Measurements from ENCODE around the gene EIPR1. TPM values are rescaled to one million over a fixed set of nuclear protein-coding genes. Genes with fewer than 3 reads are reported as not detected.

The EIPR1 gene
- total RNA-seq, 1 experiment from 2014 or later: 36.9 TPM

DNA sequence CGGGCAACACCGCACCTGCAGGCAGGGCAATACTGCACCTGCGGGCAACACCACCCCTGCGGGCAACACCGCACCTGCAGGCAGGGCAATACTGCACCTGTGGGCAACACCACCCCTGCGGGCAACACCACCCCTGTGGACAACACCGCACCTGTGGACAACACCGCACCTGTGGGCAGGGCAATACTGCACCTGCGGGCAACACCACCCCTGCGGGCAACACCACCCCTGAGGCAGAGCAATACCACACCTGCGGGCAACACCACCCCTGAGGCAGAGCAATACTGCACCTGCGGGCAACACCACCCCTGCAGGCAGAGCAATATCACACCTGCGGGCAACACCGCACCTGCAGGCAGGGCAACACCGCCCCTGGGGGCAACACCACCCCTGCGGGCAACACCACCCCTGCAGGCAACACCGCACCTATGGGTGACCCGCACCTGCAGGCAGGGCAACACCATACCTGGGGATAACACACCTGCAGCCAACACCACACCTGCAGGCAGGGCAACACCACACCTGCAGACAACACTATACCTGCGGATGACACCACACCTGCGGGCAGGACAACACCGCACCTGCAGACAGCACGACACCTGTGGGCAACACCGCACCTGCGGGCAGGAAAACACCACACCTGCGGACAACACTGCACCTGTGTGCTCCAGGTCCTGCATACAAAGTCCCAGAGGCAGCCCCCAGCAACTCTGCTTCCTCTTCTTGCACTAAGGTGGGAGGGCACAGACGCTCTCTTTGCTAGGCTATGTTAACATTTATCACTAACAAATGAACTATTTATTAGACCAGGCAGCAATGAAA is 57.7 kb downstream of the EIPR1 start:
- TF ChIP-seq, protein P1, sequence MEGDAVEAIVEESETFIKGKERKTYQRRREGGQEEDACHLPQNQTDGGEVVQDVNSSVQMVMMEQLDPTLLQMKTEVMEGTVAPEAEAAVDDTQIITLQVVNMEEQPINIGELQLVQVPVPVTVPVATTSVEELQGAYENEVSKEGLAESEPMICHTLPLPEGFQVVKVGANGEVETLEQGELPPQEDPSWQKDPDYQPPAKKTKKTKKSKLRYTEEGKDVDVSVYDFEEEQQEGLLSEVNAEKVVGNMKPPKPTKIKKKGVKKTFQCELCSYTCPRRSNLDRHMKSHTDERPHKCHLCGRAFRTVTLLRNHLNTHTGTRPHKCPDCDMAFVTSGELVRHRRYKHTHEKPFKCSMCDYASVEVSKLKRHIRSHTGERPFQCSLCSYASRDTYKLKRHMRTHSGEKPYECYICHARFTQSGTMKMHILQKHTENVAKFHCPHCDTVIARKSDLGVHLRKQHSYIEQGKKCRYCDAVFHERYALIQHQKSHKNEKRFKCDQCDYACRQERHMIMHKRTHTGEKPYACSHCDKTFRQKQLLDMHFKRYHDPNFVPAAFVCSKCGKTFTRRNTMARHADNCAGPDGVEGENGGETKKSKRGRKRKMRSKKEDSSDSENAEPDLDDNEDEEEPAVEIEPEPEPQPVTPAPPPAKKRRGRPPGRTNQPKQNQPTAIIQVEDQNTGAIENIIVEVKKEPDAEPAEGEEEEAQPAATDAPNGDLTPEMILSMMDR (IDR thresholded peaks at IDR 0.05; ENCODE audit: insufficient read depth in 1 of 2, low read depth in 1 of 2, low read length in 1 of 2, severe bottlenecking in 1 of 2, unreplicated experiment in 1 of 2): no peak
- CTCF ChIA-PET: no interaction called here
- Histone ChIP-seq H3K9me3 (no peaks in the 10 kb centered on the region), H3K4me1 (peaks cover 6% of the 10 kb centered on the region), H3K27me3 (replicated peaks; ENCODE audit: control insufficient read depth, insufficient read depth, low read length) (no peaks in the 10 kb centered on the region), H3K4me3 (ENCODE audit: low read depth, low read length) (no peak overlapping the region), H3K36me3 (ENCODE audit: control insufficient read depth, insufficient read depth, low read length) (no peaks in the 10 kb centered on the region; the same call in 1 of the 2 replicates)
- H3K4me1 Mint-ChIP-seq (ENCODE audit: low read depth, unreplicated experiment): peaks cover 2% of the 10 kb centered on the region
- intact Hi-C loops (cut with micrococcal nuclease; ENCODE audit: unreplicated experiment): no loop called here
- no peak for DNase-seq
- H3K36me3 Mint-ChIP-seq (ENCODE audit: insufficient read depth, unreplicated experiment): peaks cover 6% of the 10 kb centered on the region
- POLR2A ChIA-PET: no interaction called here
- no peak overlapping the region for H3K27ac Mint-ChIP-seq (ENCODE audit: unreplicated experiment)
- no TSS peak for BruUV-seq (replicated peaks)
- no peaks in the 10 kb centered on the region for H3K9me3 Mint-ChIP-seq (ENCODE audit: unreplicated experiment)
- no peak overlapping the region for H3K4me3 Mint-ChIP-seq (ENCODE audit: unreplicated experiment)
- H3K27me3 Mint-ChIP-seq (ENCODE audit: insufficient read depth, unreplicated experiment): no peaks in the 10 kb centered on the region

DNA sequence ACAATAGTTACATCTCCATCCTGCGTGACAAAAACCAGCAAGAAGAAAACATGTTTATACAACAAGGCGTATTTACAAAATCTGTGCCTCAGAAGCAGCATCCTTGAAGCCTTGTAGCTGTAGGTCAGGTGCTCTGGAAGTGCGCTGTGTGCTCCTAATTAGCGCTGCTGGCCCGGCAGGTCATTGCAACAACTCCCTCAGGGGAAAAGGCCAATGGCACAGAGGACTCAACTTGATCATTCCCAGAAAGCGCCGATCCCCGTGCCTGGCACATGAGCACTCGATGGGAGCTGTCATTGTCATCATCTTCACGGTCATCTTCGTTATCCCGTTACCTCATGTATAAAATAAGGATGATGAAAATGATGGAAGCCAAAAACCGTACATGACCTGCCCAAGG is 58.5 kb downstream of the EIPR1 start:
- TF ChIP-seq, protein P1 (IDR thresholded peaks at IDR 0.05; ENCODE audit: insufficient read depth in 1 of 2, low read depth in 1 of 2, low read length in 1 of 2, severe bottlenecking in 1 of 2, unreplicated experiment in 1 of 2): no peak
- H3K4me3 ChIP-seq (ENCODE audit: low read depth, low read length): no peak overlapping the region
- no peak overlapping the region for H3K4me3 Mint-ChIP-seq (ENCODE audit: unreplicated experiment)
- H3K4me1 ChIP-seq: no peaks in the 10 kb centered on the region
- intact Hi-C loops (cut with micrococcal nuclease; ENCODE audit: unreplicated experiment): no loop called here
- H3K27me3 ChIP-seq (replicated peaks; ENCODE audit: control insufficient read depth, insufficient read depth, low read length): no peaks in the 10 kb centered on the region
- H3K27me3 Mint-ChIP-seq (ENCODE audit: insufficient read depth, unreplicated experiment): no peaks in the 10 kb centered on the region
- CTCF ChIA-PET: no interaction called here
- DNase-seq: no peak
- no peaks in the 10 kb centered on the region for H3K9me3 Mint-ChIP-seq (ENCODE audit: unreplicated experiment)
- POLR2A ChIA-PET: no interaction called here
- H3K9me3 ChIP-seq: no peaks in the 10 kb centered on the region
- peaks cover 5% of the 10 kb centered on the region for H3K36me3 Mint-ChIP-seq (ENCODE audit: insufficient read depth, unreplicated experiment)
- no TSS peak for BruUV-seq (replicated peaks)
- no peaks in the 10 kb centered on the region for H3K4me1 Mint-ChIP-seq (ENCODE audit: low read depth, unreplicated experiment)
- no peak overlapping the region for H3K27ac Mint-ChIP-seq (ENCODE audit: unreplicated experiment)
- H3K36me3 ChIP-seq (ENCODE audit: control insufficient read depth, insufficient read depth, low read length): no peaks in the 10 kb centered on the region; the same call in 1 of the 2 replicates

DNA sequence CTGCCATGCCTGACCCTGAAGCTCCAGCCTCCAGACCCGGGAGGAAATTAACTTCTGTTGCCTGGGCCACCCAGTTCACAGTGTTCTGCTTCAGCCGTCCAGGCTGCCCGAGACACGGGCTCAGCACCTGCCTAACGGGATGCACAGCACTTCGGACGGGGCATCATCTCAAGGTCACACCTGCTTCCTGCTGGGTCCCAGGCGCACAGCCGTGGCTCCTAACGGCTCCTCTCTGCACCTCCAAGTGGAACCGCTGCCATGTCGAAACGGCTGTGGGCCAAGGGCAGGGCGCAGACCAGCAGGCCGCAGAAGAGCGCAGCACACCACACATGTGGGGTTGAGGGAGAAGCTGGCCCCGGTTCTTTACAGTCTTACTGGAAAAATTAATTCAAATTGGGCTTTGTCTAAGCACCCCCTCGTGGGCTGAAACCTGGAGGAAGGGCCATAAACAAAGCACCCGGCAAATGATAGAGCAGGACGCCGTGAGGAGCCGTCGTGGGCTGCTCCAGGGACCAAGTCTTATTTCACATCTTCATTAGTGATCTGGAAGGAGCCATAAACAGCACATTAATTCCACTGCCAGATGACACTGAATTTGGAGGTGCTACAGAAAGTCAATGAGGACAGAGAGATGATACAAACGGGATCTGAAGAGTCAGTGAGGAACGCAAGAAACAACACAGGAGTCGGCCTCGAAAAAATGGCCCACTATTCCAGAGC is 59.6 kb downstream of the EIPR1 start:
- ChIA-PET CTCF (no interaction called here), POLR2A (no interaction called here)
- no peaks in the 10 kb centered on the region for H3K9me3 Mint-ChIP-seq (ENCODE audit: unreplicated experiment)
- no peaks in the 10 kb centered on the region for H3K4me1 Mint-ChIP-seq (ENCODE audit: low read depth, unreplicated experiment)
- intact Hi-C loops (cut with micrococcal nuclease; ENCODE audit: unreplicated experiment): no loop called here
- Histone ChIP-seq H3K4me1 (no peaks in the 10 kb centered on the region), H3K27me3 (replicated peaks; ENCODE audit: control insufficient read depth, insufficient read depth, low read length) (no peaks in the 10 kb centered on the region), H3K4me3 (ENCODE audit: low read depth, low read length) (no peak overlapping the region), H3K9me3 (no peaks in the 10 kb centered on the region), H3K36me3 (ENCODE audit: control insufficient read depth, insufficient read depth, low read length) (no peaks in the 10 kb centered on the region)
- no peak for DNase-seq
- no peak overlapping the region for H3K4me3 Mint-ChIP-seq (ENCODE audit: unreplicated experiment)
- H3K36me3 Mint-ChIP-seq (ENCODE audit: insufficient read depth, unreplicated experiment): peaks cover 5% of the 10 kb centered on the region
- H3K27me3 Mint-ChIP-seq (ENCODE audit: insufficient read depth, unreplicated experiment): no peaks in the 10 kb centered on the region
- no TSS peak for BruUV-seq (replicated peaks)
- TF ChIP-seq, protein P1 (IDR thresholded peaks at IDR 0.05; ENCODE audit: insufficient read depth in 1 of 2, low read depth in 1 of 2, low read length in 1 of 2, severe bottlenecking in 1 of 2, unreplicated experiment in 1 of 2): no peak
- H3K27ac Mint-ChIP-seq (ENCODE audit: unreplicated experiment): no peak overlapping the region
